Raji (cell line): ENCODE results near the gene OR2M5.

Experiments used
- POLR2A ChIP-seq: IDR thresholded peaks from 2 replicates; pipeline ENCODE4 v1.6.1; 2011; ENCODE audit warnings: low read depth, low read length, control low read depth; ENCODE audit not compliant: insufficient read depth

Gene OR2M5

GRCh38 chr1:248187363-248187762, 42.4 kb downstream of the OR2M5 start:
- no peak for TF ChIP-seq POLR2A

- no peak for TF ChIP-seq POLR2A
These were observed 44.1 kb downstream of the OR2M5 start for GRCh38 chr1:248189026-248189425.

- TF ChIP-seq POLR2A, result no peak
These were observed 49.2 kb downstream of the OR2M5 start for GRCh38 chr1:248194117-248194516.
